ENCODE measurements around the gene HS3ST3A1.

HS3ST3A1 gene

DNA sequence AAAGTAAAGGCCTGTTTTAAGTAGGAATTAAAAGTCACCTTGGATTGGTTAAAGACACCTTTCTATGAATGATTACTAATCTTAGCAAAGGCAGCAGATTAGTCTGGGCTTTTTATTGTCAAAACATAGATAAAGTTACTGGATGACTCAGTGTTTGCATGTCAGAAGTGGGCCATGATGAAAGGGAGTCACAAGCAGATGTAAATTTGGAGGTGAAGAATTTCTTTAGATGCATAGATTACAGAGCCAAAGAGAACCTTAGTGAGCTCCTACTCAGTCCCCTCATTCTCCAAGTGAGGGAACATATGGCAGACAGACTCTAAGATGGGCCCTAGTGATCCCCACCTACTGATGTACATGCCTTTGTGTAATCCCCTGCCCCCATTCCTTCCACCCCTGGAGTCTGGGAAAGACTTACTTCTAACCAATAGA is 124.5 kb downstream of the HS3ST3A1 start:
- H4K20me1 ChIP-seq (ENCODE audit: insufficient read depth, low read length) = no peaks in the 10 kb centered on the region
- no peaks in the 10 kb centered on the region for H3K36me3 ChIP-seq (replicated peaks; ENCODE audit: insufficient read depth, low read length)
- no peak overlapping the region for H3K9ac ChIP-seq (ENCODE audit: low read length)
- no peak overlapping the region for H3K4me2 ChIP-seq (ENCODE audit: low read depth, low read length)
- H2AFZ ChIP-seq (ENCODE audit: low read length) = no peak overlapping the region
- H3K4me3 ChIP-seq (ENCODE audit: low read length) = no peak overlapping the region
- H3K9me2 ChIP-seq (replicated peaks; ENCODE audit: insufficient read depth, low read length) = no peaks in the 10 kb centered on the region
- TF ChIP-seq CTCF (IDR thresholded peaks at IDR 0.05; ENCODE audit: low read length) (no peak), EZH2phosphoT487 (IDR thresholded peaks at IDR 0.05; ENCODE audit: low read length) (no peak), EZH2 (optimal IDR thresholded peaks at IDR 0.05; ENCODE audit: low read depth, low read length) (no peak)
- no peak overlapping the region for H3K27ac ChIP-seq (ENCODE audit: low read length)
- H3F3A ChIP-seq (ENCODE audit: insufficient read depth, low read length) = no peaks in the 10 kb centered on the region
- no peaks in the 10 kb centered on the region for H3K27me3 ChIP-seq (replicated peaks; ENCODE audit: insufficient read depth, low read length)
- no peaks in the 10 kb centered on the region for H3K4me1 ChIP-seq (ENCODE audit: low read length)
- no peaks in the 10 kb centered on the region for H3K9me3 ChIP-seq (replicated peaks; ENCODE audit: insufficient read depth, low read length)
- H3K79me2 ChIP-seq (ENCODE audit: low read length) = no peaks in the 10 kb centered on the region
- DNase-seq = no peak

DNA sequence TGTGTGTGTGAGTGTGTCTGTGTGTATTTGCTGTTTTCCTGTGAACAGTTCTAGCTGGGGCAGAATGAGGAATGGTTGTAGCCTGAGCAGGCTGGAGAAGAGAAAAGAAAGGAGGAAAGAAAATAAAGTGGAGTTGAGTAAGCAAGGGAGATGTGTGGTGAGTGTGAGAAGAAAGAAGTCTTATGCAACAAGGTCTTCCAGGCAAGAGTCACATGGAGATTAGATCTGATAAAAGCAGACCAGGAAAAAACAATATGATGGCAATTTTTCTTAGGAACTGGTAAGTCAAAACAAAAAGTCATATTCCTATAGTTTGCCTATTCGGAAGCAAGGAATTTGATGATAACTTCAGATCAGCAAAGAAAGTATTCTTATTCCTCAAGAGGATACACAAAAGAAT is 125.0 kb downstream of the HS3ST3A1 start:
- TF ChIP-seq EZH2phosphoT487 (IDR thresholded peaks at IDR 0.05; ENCODE audit: low read length) (no peak), EZH2 (optimal IDR thresholded peaks at IDR 0.05; ENCODE audit: low read depth, low read length) (no peak), CTCF (IDR thresholded peaks at IDR 0.05; ENCODE audit: low read length) (no peak)
- Histone ChIP-seq H2AFZ (ENCODE audit: low read length) (no peak overlapping the region), H3K9ac (ENCODE audit: low read length) (no peak overlapping the region), H3K27me3 (replicated peaks; ENCODE audit: insufficient read depth, low read length) (no peaks in the 10 kb centered on the region), H3K9me3 (replicated peaks; ENCODE audit: insufficient read depth, low read length) (no peaks in the 10 kb centered on the region), H4K20me1 (ENCODE audit: insufficient read depth, low read length) (no peaks in the 10 kb centered on the region), H3K36me3 (replicated peaks; ENCODE audit: insufficient read depth, low read length) (no peaks in the 10 kb centered on the region), H3K4me3 (ENCODE audit: low read length) (no peak overlapping the region), H3K4me1 (ENCODE audit: low read length) (no peaks in the 10 kb centered on the region), H3K4me2 (ENCODE audit: low read depth, low read length) (no peak overlapping the region), H3K9me2 (replicated peaks; ENCODE audit: insufficient read depth, low read length) (no peaks in the 10 kb centered on the region), H3K79me2 (ENCODE audit: low read length) (no peaks in the 10 kb centered on the region), H3F3A (ENCODE audit: insufficient read depth, low read length) (no peaks in the 10 kb centered on the region), H3K27ac (ENCODE audit: low read length) (no peak overlapping the region)
- no peak for DNase-seq

DNA sequence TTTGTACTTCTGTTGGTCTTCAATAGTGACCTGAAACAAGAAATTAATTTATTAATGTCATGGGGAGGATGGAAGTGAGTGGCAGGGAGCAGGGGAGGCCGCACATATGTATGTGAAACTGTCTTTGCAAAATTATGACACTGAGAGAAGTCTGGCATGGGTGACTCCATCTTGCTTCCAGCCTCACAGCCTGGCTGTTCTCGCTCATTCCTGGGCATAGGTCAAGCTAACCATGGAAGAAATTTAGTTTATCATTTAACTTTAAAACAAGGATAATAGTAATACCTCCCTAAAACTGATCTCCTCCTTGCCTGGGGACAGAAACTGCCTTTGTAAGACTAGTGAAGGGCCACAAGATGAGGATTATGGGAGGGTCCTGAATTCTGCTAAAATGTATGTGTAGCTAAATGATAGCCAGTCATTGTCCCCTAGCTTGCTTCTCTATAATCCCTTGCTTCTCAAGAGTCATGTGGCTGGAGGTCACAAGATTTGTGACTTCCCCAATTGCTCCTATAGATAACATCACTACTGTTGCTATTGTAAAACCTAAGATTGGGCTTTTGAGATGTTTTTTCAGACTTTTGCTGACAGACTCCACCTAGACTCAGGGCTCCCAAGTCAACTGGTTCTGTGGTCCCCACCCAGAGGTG is 126.0 kb downstream of the HS3ST3A1 start:
- Histone ChIP-seq H3K36me3 (replicated peaks; ENCODE audit: insufficient read depth, low read length) (no peaks in the 10 kb centered on the region), H3K4me2 (ENCODE audit: low read depth, low read length) (no peak overlapping the region)

More for the DNA sequence above, 126.0 kb downstream of the HS3ST3A1 start:
- Histone ChIP-seq H3F3A (ENCODE audit: insufficient read depth, low read length) (no peaks in the 10 kb centered on the region), H3K27ac (ENCODE audit: low read length) (no peak overlapping the region), H3K9ac (ENCODE audit: low read length) (no peak overlapping the region), H3K9me3 (replicated peaks; ENCODE audit: insufficient read depth, low read length) (no peaks in the 10 kb centered on the region), H2AFZ (ENCODE audit: low read length) (no peak overlapping the region), H3K27me3 (replicated peaks; ENCODE audit: insufficient read depth, low read length) (no peaks in the 10 kb centered on the region), H3K79me2 (ENCODE audit: low read length) (no peaks in the 10 kb centered on the region), H4K20me1 (ENCODE audit: insufficient read depth, low read length) (no peaks in the 10 kb centered on the region), H3K4me3 (ENCODE audit: low read length) (no peak overlapping the region), H3K9me2 (replicated peaks; ENCODE audit: insufficient read depth, low read length) (no peaks in the 10 kb centered on the region), H3K4me1 (ENCODE audit: low read length) (no peaks in the 10 kb centered on the region)
- DNase-seq = no peak
- TF ChIP-seq CTCF (IDR thresholded peaks at IDR 0.05; ENCODE audit: low read length) (no peak), EZH2phosphoT487 (IDR thresholded peaks at IDR 0.05; ENCODE audit: low read length) (no peak), EZH2 (optimal IDR thresholded peaks at IDR 0.05; ENCODE audit: low read depth, low read length) (no peak)
